HCT116 (cell line): Measurements from ENCODE around the gene OTOA.

Experiments
- EZH2 ChIP-seq: fragments of 200-600 bp; sonication (generic); IDR thresholded peaks from 2 replicates; pipeline ENCODE4 v1.6.1; 2017; ENCODE audit warnings: antibody characterized with exemption, mixed run types
- JUND ChIP-seq: IDR thresholded peaks from 2 replicates; pipeline ENCODE4 v1.6.1; 2012
- POLR2A ChIP-seq: IDR thresholded peaks from 2 replicates; pipeline ENCODE4 v1.7.0; 2011; ENCODE audit warnings: borderline replicate concordance; ENCODE audit not compliant: insufficient read depth, insufficient read length; ENCODE audit errors: extremely low read depth
- POLR2AphosphoS5 ChIP-seq: IDR thresholded peaks from 2 replicates; pipeline ENCODE4 v1.6.1; 2011; ENCODE audit warnings: mild to moderate bottlenecking, low read depth, low read length, moderate library complexity
- RAD21 ChIP-seq: IDR thresholded peaks from 2 replicates; pipeline ENCODE4 v1.6.1; 2012; ENCODE audit warnings: low read depth, mild to moderate bottlenecking
- TF ChIP-seq, protein P1 (sequence below): IDR thresholded peaks from 2 replicates; pipeline ENCODE4 v1.6.1; 2012
- TF ChIP-seq, protein P2 (sequence below), 3 experiments: fragments of 200-600 bp in 1 of 3; sonication (generic) in 1 of 3; IDR thresholded peaks in 2 of 3; conservative IDR thresholded peaks in 1 of 3; 2 replicates each; pipeline ENCODE4 v1.5.1; 2012 to 2017; ENCODE audit warnings: low read depth in 2 of 3, low read length in 2 of 3, antibody characterized with exemption in 1 of 3, borderline replicate concordance in 1 of 3, control low read depth in 1 of 3, mild to moderate bottlenecking in 1 of 3, mixed read lengths in 1 of 3, mixed run types in 1 of 3, moderate library complexity in 1 of 3; ENCODE audit not compliant: insufficient read depth in 1 of 3
- TF ChIP-seq, protein P3 (sequence below): IDR thresholded peaks from 2 replicates; pipeline ENCODE4 v1.6.1; 2012

DNA sequence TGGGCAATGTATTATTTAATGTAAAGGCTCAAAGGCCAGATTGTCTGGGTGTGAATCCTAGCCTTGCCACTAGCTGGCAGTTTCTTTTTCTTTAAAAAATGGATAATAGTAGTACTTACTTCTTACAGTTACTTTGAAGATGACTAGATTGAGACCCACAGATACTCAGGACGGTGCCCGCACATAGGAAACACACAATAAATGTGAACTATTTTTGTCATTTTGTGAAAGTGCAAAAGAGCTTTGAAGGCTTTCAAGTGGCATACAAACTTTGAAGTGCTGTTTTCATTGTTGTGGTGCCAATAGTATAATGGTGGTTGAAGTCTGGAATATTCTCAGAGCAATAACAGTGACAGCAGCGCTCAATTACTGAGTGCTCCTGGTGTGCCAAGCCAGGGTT is 63.6 kb downstream of the OTOA start:
- TF ChIP-seq, protein P1, sequence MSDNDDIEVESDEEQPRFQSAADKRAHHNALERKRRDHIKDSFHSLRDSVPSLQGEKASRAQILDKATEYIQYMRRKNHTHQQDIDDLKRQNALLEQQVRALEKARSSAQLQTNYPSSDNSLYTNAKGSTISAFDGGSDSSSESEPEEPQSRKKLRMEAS: no peak
- no peak for TF ChIP-seq EZH2
- TF ChIP-seq, protein P2, sequence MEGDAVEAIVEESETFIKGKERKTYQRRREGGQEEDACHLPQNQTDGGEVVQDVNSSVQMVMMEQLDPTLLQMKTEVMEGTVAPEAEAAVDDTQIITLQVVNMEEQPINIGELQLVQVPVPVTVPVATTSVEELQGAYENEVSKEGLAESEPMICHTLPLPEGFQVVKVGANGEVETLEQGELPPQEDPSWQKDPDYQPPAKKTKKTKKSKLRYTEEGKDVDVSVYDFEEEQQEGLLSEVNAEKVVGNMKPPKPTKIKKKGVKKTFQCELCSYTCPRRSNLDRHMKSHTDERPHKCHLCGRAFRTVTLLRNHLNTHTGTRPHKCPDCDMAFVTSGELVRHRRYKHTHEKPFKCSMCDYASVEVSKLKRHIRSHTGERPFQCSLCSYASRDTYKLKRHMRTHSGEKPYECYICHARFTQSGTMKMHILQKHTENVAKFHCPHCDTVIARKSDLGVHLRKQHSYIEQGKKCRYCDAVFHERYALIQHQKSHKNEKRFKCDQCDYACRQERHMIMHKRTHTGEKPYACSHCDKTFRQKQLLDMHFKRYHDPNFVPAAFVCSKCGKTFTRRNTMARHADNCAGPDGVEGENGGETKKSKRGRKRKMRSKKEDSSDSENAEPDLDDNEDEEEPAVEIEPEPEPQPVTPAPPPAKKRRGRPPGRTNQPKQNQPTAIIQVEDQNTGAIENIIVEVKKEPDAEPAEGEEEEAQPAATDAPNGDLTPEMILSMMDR (IDR thresholded peaks at IDR 0.05 in 2 of 3, conservative IDR thresholded peaks at IDR 0.05 in 1 of 3; ENCODE audit: borderline replicate concordance in 1 of 3, insufficient read depth in 1 of 3, low read depth in 2 of 3, low read length in 2 of 3): no peak
- TF ChIP-seq, protein P3, sequence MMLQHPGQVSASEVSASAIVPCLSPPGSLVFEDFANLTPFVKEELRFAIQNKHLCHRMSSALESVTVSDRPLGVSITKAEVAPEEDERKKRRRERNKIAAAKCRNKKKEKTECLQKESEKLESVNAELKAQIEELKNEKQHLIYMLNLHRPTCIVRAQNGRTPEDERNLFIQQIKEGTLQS: no peak
- no peak for TF ChIP-seq POLR2AphosphoS5
- no peak for TF ChIP-seq JUND
- TF ChIP-seq RAD21: no peak
- TF ChIP-seq POLR2A: no peak
